Measurements from ENCODE around the gene SLC7A8.
A peak's percentile ranks its signal among the peaks of the same experiment; 100 is the strongest.

SLC7A8 gene

GRCh38 chr14:23181946-23182345 lies 1.5 kb downstream of the SLC7A8 start:
- H3K36me3 ChIP-seq: no peaks in the 10 kb centered on the region
- TF ChIP-seq, protein P1, sequence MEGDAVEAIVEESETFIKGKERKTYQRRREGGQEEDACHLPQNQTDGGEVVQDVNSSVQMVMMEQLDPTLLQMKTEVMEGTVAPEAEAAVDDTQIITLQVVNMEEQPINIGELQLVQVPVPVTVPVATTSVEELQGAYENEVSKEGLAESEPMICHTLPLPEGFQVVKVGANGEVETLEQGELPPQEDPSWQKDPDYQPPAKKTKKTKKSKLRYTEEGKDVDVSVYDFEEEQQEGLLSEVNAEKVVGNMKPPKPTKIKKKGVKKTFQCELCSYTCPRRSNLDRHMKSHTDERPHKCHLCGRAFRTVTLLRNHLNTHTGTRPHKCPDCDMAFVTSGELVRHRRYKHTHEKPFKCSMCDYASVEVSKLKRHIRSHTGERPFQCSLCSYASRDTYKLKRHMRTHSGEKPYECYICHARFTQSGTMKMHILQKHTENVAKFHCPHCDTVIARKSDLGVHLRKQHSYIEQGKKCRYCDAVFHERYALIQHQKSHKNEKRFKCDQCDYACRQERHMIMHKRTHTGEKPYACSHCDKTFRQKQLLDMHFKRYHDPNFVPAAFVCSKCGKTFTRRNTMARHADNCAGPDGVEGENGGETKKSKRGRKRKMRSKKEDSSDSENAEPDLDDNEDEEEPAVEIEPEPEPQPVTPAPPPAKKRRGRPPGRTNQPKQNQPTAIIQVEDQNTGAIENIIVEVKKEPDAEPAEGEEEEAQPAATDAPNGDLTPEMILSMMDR (IDR thresholded peaks at IDR 0.05): no peak
- intact Hi-C loops (cut with DNase I; ENCODE audit: low total_unique reads): loop anchor here (1.0 to 10.0 kb wide), 2 partner anchors 41 to 113 kb away; no protein-coding TSS in a partner anchor
- no peaks in the 10 kb centered on the region for H3K27me3 ChIP-seq
- H3K9me3 ChIP-seq: no peaks in the 10 kb centered on the region
- peak overlapping the region; percentile 75 to 78 for H3K27ac ChIP-seq
- DNase-seq: no peak
- peak overlapping the region; percentile 60 to 64 for H3K4me3 ChIP-seq
- H3K4me1 ChIP-seq: peaks cover 0 to 45% (median 24%) of the 10 kb centered on the region in 4 donors

GRCh38 chr14:23181453-23181852 lies 2.0 kb downstream of the SLC7A8 start:
- Histone ChIP-seq H3K27ac (peak overlapping the region; percentile 75 to 78), H3K4me1 (peaks cover 0 to 49% (median 26%) of the 10 kb centered on the region in 4 donors), H3K36me3 (no peaks in the 10 kb centered on the region)

GRCh38 chr14:23177181-23177580 lies 6.3 kb downstream of the SLC7A8 start:
- Histone ChIP-seq H3K27ac (peak overlapping the region in 1 of 2 donors; percentile 78), H3K4me1 (peaks cover 0 to 80% (median 43%) of the 10 kb centered on the region in 4 donors), H3K27me3 (no peaks in the 10 kb centered on the region), H3K36me3 (no peaks in the 10 kb centered on the region), H3K9me3 (no peaks in the 10 kb centered on the region), H3K4me3 (no peak overlapping the region)
- no peak for DNase-seq
- TF ChIP-seq, protein P1 (IDR thresholded peaks at IDR 0.05): no peak
- intact Hi-C loops (cut with DNase I; ENCODE audit: low total_unique reads): no loop called here

More at GRCh38 chr14:23181453-23181852, 2.0 kb downstream of the SLC7A8 start:
- DNase-seq: no peak
- no peaks in the 10 kb centered on the region for H3K9me3 ChIP-seq
- peak overlapping the region; percentile 60 to 64 for H3K4me3 ChIP-seq
- TF ChIP-seq, protein P1 (IDR thresholded peaks at IDR 0.05): no peak
- no peaks in the 10 kb centered on the region for H3K27me3 ChIP-seq
- intact Hi-C loops (cut with DNase I; ENCODE audit: low total_unique reads): loop anchor here (10.0 kb wide), 1 partner anchor 113 kb away; no protein-coding TSS in a partner anchor

- H3K4me3 ChIP-seq: no peak overlapping the region
- H3K27me3 ChIP-seq: no peaks in the 10 kb centered on the region
- no peaks in the 10 kb centered on the region for H3K9me3 ChIP-seq
- intact Hi-C loops (cut with DNase I; ENCODE audit: low total_unique reads): no loop called here
- TF ChIP-seq, protein P1 (IDR thresholded peaks at IDR 0.05): no peak
- H3K4me1 ChIP-seq: peaks cover 0 to 66% (median 35%) of the 10 kb centered on the region in 4 donors
- DNase-seq: no peak
- no peaks in the 10 kb centered on the region for H3K36me3 ChIP-seq
- H3K27ac ChIP-seq: peak overlapping the region; percentile 71 to 76
Observed at GRCh38 chr14:23175823-23176222, 7.6 kb downstream of the SLC7A8 start.

DNA sequence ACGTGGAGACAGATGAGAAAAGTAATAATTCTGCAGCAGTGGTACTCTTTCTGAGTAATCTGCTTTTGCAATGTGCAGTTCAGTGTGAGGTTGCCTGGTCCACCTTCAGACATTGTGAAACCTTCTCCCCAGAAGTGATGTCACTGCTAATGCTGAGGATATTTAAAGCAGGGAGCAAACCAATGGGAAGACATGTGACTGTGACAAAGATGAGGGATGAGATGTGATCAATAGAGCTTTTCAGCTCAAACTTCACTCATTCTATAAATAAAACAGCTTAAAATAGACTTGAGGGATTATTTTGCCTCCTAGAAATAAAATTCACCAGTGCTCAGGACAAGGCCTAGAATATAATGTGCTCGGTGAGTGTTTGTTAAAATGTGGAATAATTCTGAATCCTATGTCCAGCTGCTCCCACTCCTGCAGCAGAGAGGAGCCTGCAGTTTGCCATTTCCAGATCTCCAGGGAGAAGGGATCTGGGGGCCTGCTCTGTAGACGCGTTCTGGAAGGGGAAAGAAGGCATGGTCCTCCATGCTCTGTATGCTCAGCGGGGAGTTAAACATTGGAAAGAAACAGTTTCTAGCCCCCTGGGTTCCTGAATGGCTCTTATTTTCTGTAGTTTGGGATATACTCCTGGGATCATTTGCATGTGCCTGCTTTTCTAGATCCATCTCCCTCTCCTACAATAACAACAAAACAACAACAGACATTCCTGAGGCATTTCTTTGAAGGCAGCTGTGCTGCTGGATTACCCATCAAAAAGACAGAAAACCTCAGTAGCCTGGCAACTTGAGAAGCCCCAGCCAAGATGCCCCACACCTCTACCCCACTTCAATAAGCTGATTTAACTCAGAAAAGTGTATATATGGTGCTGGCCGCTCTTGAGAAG lies 8.9 kb downstream of the SLC7A8 start:
- H3K27ac ChIP-seq: peak overlapping the region; percentile 71 to 76
- no peak for DNase-seq
- H3K4me1 ChIP-seq: peaks cover 0 to 53% (median 32%) of the 10 kb centered on the region in 4 donors

More for the DNA sequence above, 8.9 kb downstream of the SLC7A8 start:
- TF ChIP-seq, protein P1 (IDR thresholded peaks at IDR 0.05): no peak
- Histone ChIP-seq H3K36me3 (no peaks in the 10 kb centered on the region), H3K9me3 (no peaks in the 10 kb centered on the region), H3K4me3 (no peak overlapping the region), H3K27me3 (no peaks in the 10 kb centered on the region)
- intact Hi-C loops (cut with DNase I; ENCODE audit: low total_unique reads): no loop called here

Data from tibial artery (tissue), 4 donors.